ENCODE data around the gene NEK3. TPM values are rescaled to one million over a fixed set of nuclear protein-coding genes. Genes with fewer than 3 reads are reported as not detected.
A peak's percentile ranks its signal among the peaks of the same experiment; 100 is the strongest.
"Not testable (repeated sequence)": the region's sequence is repeated elsewhere in the genome, so short reads cannot be mapped to it uniquely, and the experiment has no call there.

NEK3 gene
- 11.6 and 20.8 TPM in 2 replicates for total RNA-seq
- 12.7 and 12.8 TPM in 2 replicates for polyA plus RNA-seq
- 7.8 and 21.3 TPM in 2 replicates for polyA plus RNA-seq (2012)
- polyA minus RNA-seq (ENCODE audit: low replicate concordance) = 5.2 and 5.3 TPM in 2 replicates

GRCh38 chr13:52159159-52159982 lies at the start of gene NEK3:
Gene NEK3 (minus strand): TSS chr13:52159597. CDS start chr13:52156191, 3,406 bp downstream.
- TF ChIP-seq EZH2 (IDR thresholded peaks at IDR 0.05; ENCODE audit: low read length, missing control alignments) = no peak
- TF ChIP-seq CTCF (conservative IDR thresholded peaks at IDR 0.05 in 1 of 2, IDR thresholded peaks at IDR 0.05 in 1 of 2; ENCODE audit: low read depth in 1 of 2, low read length in 2 of 2) = no peak
- Histone ChIP-seq H3K9ac (ENCODE audit: insufficient read depth, low read length) (peak within 1 kb of the TSS; percentile 84), H3K27me3 (ENCODE audit: control insufficient read depth, insufficient read depth, low read length) (no peaks in the 10 kb centered on the region), H2AFZ (ENCODE audit: low read length) (peak within 1 kb of the TSS; percentile 51), H3K4me2 (ENCODE audit: extremely low read depth, insufficient read depth, low read length) (peak within 1 kb of the TSS; percentile 84), H3K79me2 (ENCODE audit: control insufficient read depth, insufficient read depth, low read length) (no peaks in the 10 kb centered on the region), H3K36me3 (ENCODE audit: control insufficient read depth, insufficient read depth, low read length) (no peaks in the 10 kb centered on the region), H3K4me1 (ENCODE audit: control insufficient read depth, extremely low read depth, insufficient read depth, low read length) (peaks cover 5% of the 10 kb centered on the region), H4K20me1 (ENCODE audit: control insufficient read depth, extremely low read depth, insufficient read depth, low read length) (no peaks in the 10 kb centered on the region), H3K4me3 (replicated peaks in 1 of 4; ENCODE audit: control extremely low read depth in 1 of 4, insufficient read depth in 1 of 4, low read depth in 3 of 4, low read length in 4 of 4) (peak within 1 kb of the TSS; percentile 72 to 85 (median 82)), H3K9me3 (ENCODE audit: control insufficient read depth, insufficient read depth, low read depth, low read length) (no peaks in the 10 kb centered on the region), H3K27ac (ENCODE audit: insufficient read depth, low read length) (peak within 1 kb of the TSS; percentile 75)
- peak; percentile 65 to 74 for DNase-seq (ENCODE audit: low read depth in 2 of 2)

- not testable (repeated sequence) for H3K79me2 ChIP-seq (ENCODE audit: control insufficient read depth, insufficient read depth, low read length); H3K9ac ChIP-seq (ENCODE audit: insufficient read depth, low read length); H4K20me1 ChIP-seq (ENCODE audit: control insufficient read depth, extremely low read depth, insufficient read depth, low read length); H3K27me3 ChIP-seq (ENCODE audit: control insufficient read depth, insufficient read depth, low read length); H3K4me3 ChIP-seq (replicated peaks in 1 of 4; ENCODE audit: control extremely low read depth in 1 of 4, insufficient read depth in 1 of 4, low read depth in 3 of 4, low read length in 4 of 4); H2AFZ ChIP-seq (ENCODE audit: low read length); H3K4me1 ChIP-seq (ENCODE audit: control insufficient read depth, extremely low read depth, insufficient read depth, low read length); DNase-seq (ENCODE audit: low read depth in 2 of 2); H3K36me3 ChIP-seq (ENCODE audit: control insufficient read depth, insufficient read depth, low read length); H3K4me2 ChIP-seq (ENCODE audit: extremely low read depth, insufficient read depth, low read length); H3K27ac ChIP-seq (ENCODE audit: insufficient read depth, low read length); H3K9me3 ChIP-seq (ENCODE audit: control insufficient read depth, insufficient read depth, low read depth, low read length)
These were observed 49.0 kb upstream of the NEK3 start for GRCh38 chr13:52208384-52208783.

- not testable (repeated sequence) for H2AFZ ChIP-seq (ENCODE audit: low read length); H3K27me3 ChIP-seq (ENCODE audit: control insufficient read depth, insufficient read depth, low read length); H3K4me3 ChIP-seq (replicated peaks in 1 of 4; ENCODE audit: control extremely low read depth in 1 of 4, insufficient read depth in 1 of 4, low read depth in 3 of 4, low read length in 4 of 4); H3K9ac ChIP-seq (ENCODE audit: insufficient read depth, low read length); DNase-seq (ENCODE audit: low read depth in 2 of 2); H3K79me2 ChIP-seq (ENCODE audit: control insufficient read depth, insufficient read depth, low read length); H4K20me1 ChIP-seq (ENCODE audit: control insufficient read depth, extremely low read depth, insufficient read depth, low read length); H3K27ac ChIP-seq (ENCODE audit: insufficient read depth, low read length); H3K9me3 ChIP-seq (ENCODE audit: control insufficient read depth, insufficient read depth, low read depth, low read length); H3K4me2 ChIP-seq (ENCODE audit: extremely low read depth, insufficient read depth, low read length); H3K4me1 ChIP-seq (ENCODE audit: control insufficient read depth, extremely low read depth, insufficient read depth, low read length); H3K36me3 ChIP-seq (ENCODE audit: control insufficient read depth, insufficient read depth, low read length)
These were observed 48.5 kb upstream of the NEK3 start for GRCh38 chr13:52207896-52208295.

- not testable (repeated sequence) for DNase-seq (ENCODE audit: low read depth in 2 of 2); H3K4me2 ChIP-seq (ENCODE audit: extremely low read depth, insufficient read depth, low read length); H3K9me3 ChIP-seq (ENCODE audit: control insufficient read depth, insufficient read depth, low read depth, low read length); H3K79me2 ChIP-seq (ENCODE audit: control insufficient read depth, insufficient read depth, low read length); H3K27ac ChIP-seq (ENCODE audit: insufficient read depth, low read length); H3K27me3 ChIP-seq (ENCODE audit: control insufficient read depth, insufficient read depth, low read length); H2AFZ ChIP-seq (ENCODE audit: low read length); H4K20me1 ChIP-seq (ENCODE audit: control insufficient read depth, extremely low read depth, insufficient read depth, low read length); H3K36me3 ChIP-seq (ENCODE audit: control insufficient read depth, insufficient read depth, low read length); H3K9ac ChIP-seq (ENCODE audit: insufficient read depth, low read length); H3K4me3 ChIP-seq (replicated peaks in 1 of 4; ENCODE audit: control extremely low read depth in 1 of 4, insufficient read depth in 1 of 4, low read depth in 3 of 4, low read length in 4 of 4); H3K4me1 ChIP-seq (ENCODE audit: control insufficient read depth, extremely low read depth, insufficient read depth, low read length)
These were observed 47.9 kb upstream of the NEK3 start for GRCh38 chr13:52207337-52207736.

GRCh38 chr13:52204546-52204945 lies 45.1 kb upstream of the NEK3 start:
- not testable (repeated sequence) for H3K4me1 ChIP-seq (ENCODE audit: control insufficient read depth, extremely low read depth, insufficient read depth, low read length); H3K4me2 ChIP-seq (ENCODE audit: extremely low read depth, insufficient read depth, low read length); H3K36me3 ChIP-seq (ENCODE audit: control insufficient read depth, insufficient read depth, low read length); H2AFZ ChIP-seq (ENCODE audit: low read length); H3K27ac ChIP-seq (ENCODE audit: insufficient read depth, low read length); H3K27me3 ChIP-seq (ENCODE audit: control insufficient read depth, insufficient read depth, low read length); H3K9me3 ChIP-seq (ENCODE audit: control insufficient read depth, insufficient read depth, low read depth, low read length); H4K20me1 ChIP-seq (ENCODE audit: control insufficient read depth, extremely low read depth, insufficient read depth, low read length); H3K79me2 ChIP-seq (ENCODE audit: control insufficient read depth, insufficient read depth, low read length); H3K9ac ChIP-seq (ENCODE audit: insufficient read depth, low read length); H3K4me3 ChIP-seq (replicated peaks in 1 of 4; ENCODE audit: control extremely low read depth in 1 of 4, insufficient read depth in 1 of 4, low read depth in 3 of 4, low read length in 4 of 4)
- peak in 1 of 2 donors; percentile 6 for DNase-seq (ENCODE audit: low read depth in 2 of 2)

GRCh38 chr13:52203864-52204263 lies 44.5 kb upstream of the NEK3 start:
- H3K4me3 ChIP-seq (replicated peaks in 1 of 4; ENCODE audit: control extremely low read depth in 1 of 4, insufficient read depth in 1 of 4, low read depth in 3 of 4, low read length in 4 of 4); H3K27ac ChIP-seq (ENCODE audit: insufficient read depth, low read length); H2AFZ ChIP-seq (ENCODE audit: low read length); H4K20me1 ChIP-seq (ENCODE audit: control insufficient read depth, extremely low read depth, insufficient read depth, low read length); H3K9me3 ChIP-seq (ENCODE audit: control insufficient read depth, insufficient read depth, low read depth, low read length); H3K36me3 ChIP-seq (ENCODE audit: control insufficient read depth, insufficient read depth, low read length); H3K9ac ChIP-seq (ENCODE audit: insufficient read depth, low read length); H3K4me1 ChIP-seq (ENCODE audit: control insufficient read depth, extremely low read depth, insufficient read depth, low read length); H3K79me2 ChIP-seq (ENCODE audit: control insufficient read depth, insufficient read depth, low read length); H3K27me3 ChIP-seq (ENCODE audit: control insufficient read depth, insufficient read depth, low read length); H3K4me2 ChIP-seq (ENCODE audit: extremely low read depth, insufficient read depth, low read length): not testable (repeated sequence)
- DNase-seq (ENCODE audit: low read depth in 2 of 2) = peak; percentile 65 to 94

Data from fibroblast of lung (primary cell).